HepG2 (cell line): ENCODE results near the gene LDAF1. TPM values are rescaled to one million over a fixed set of nuclear protein-coding genes. Genes with fewer than 3 reads are reported as not detected.

ENCODE experiments used
- ARNTL ChIP-seq: sonication (generic); formaldehyde crosslinking; IDR thresholded peaks from 2 replicates; pipeline ENCODE4 v1.4.0; 2020; ENCODE audit warnings: mild to moderate bottlenecking, missing genetic modification reagents
- BRD4 ChIP-seq: sonication (generic); formaldehyde crosslinking; IDR thresholded peaks from 2 replicates; pipeline ENCODE4 v1.4.0; 2020; ENCODE audit warnings: missing genetic modification reagents
- CSRNP2 ChIP-seq: sonication (generic); formaldehyde crosslinking; conservative IDR thresholded peaks from 2 replicates; pipeline ENCODE4 v1.8.0; 2022; ENCODE audit warnings: low read depth, missing genetic modification reagents
- DMAP1 ChIP-seq: IDR thresholded peaks from 2 replicates; pipeline ENCODE4 v1.6.1; 2016
- EHMT2 ChIP-seq: fragments of 200-600 bp; sonication (generic); IDR thresholded peaks from 2 replicates; pipeline ENCODE4 v1.7.0; 2017; ENCODE audit warnings: antibody characterized with exemption, low read depth, low read length, borderline replicate concordance
- ELK4 ChIP-seq: sonication (generic); formaldehyde crosslinking; IDR thresholded peaks from 2 replicates; pipeline ENCODE4 v1.9.0; 2021; ENCODE audit warnings: missing genetic modification reagents, borderline replicate concordance
- GATA4 ChIP-seq: sonication (generic); IDR thresholded peaks from 2 replicates; pipeline ENCODE4 v1.6.1; 2016; ENCODE audit warnings: antibody characterized with exemption, low read depth, borderline replicate concordance
- GPN1 ChIP-seq: sonication (generic); formaldehyde crosslinking; IDR thresholded peaks from 2 replicates; pipeline ENCODE4 v1.5.1; 2020; ENCODE audit warnings: missing genetic modification reagents, borderline replicate concordance
- GZF1 ChIP-seq: sonication (generic); formaldehyde crosslinking; IDR thresholded peaks from 2 replicates; pipeline ENCODE4 v1.5.1; 2020; ENCODE audit warnings: mild to moderate bottlenecking, missing genetic modification reagents
- HNF4A ChIP-seq: sonication (generic); formaldehyde crosslinking; IDR thresholded peaks from 2 replicates; pipeline ENCODE4 v1.4.0; 2020; ENCODE audit warnings: missing genetic modification reagents
- HNRNPH1 ChIP-seq: fragments of 200-400 bp; formaldehyde crosslinking; optimal IDR thresholded peaks from 2 replicates; pipeline ENCODE3; 2017; ENCODE audit warnings: mild to moderate bottlenecking, low read depth, low read length
- MAZ ChIP-seq, 2 experiments: sonication (generic) in 1 of 2; formaldehyde crosslinking in 1 of 2; IDR thresholded peaks; 2 replicates each; pipeline versions ENCODE4 v1.5.0 to v1.6.1; 2012 to 2020; ENCODE audit warnings: low read depth in 2 of 2, mild to moderate bottlenecking in 2 of 2, borderline replicate concordance in 1 of 2, improper control_type of control experiment in 1 of 2, low read length in 1 of 2, missing genetic modification reagents in 1 of 2, moderate library complexity in 1 of 2
- NFKB2 ChIP-seq: sonication (generic); formaldehyde crosslinking; IDR thresholded peaks from 2 replicates; pipeline ENCODE4 v1.4.0; 2020; ENCODE audit warnings: missing genetic modification reagents, borderline replicate concordance
- REL ChIP-seq: sonication (generic); formaldehyde crosslinking; conservative IDR thresholded peaks from 2 replicates; pipeline ENCODE4 v1.8.0; 2022; ENCODE audit warnings: mild to moderate bottlenecking, missing genetic modification reagents, moderate library complexity
- TAF15 ChIP-seq: fragments of 200-400 bp; formaldehyde crosslinking; IDR thresholded peaks from one replicate; pipeline ENCODE4 v1.6.1; 2018; ENCODE audit warnings: mild to moderate bottlenecking, low read depth, low read length; ENCODE audit not compliant: poor library complexity, severe bottlenecking
- TERF1 ChIP-seq: sonication (generic); formaldehyde crosslinking; IDR thresholded peaks from 2 replicates; pipeline ENCODE4 v1.8.0; 2022; ENCODE audit warnings: mild to moderate bottlenecking, missing genetic modification reagents, moderate library complexity
- THRA ChIP-seq: sonication (generic); formaldehyde crosslinking; IDR thresholded peaks from 2 replicates; pipeline ENCODE4 v1.4.0; 2020; ENCODE audit warnings: missing genetic modification reagents, borderline replicate concordance
- ZNF326 ChIP-seq: sonication (generic); formaldehyde crosslinking; IDR thresholded peaks from 2 replicates; pipeline ENCODE4 v1.4.0; 2020; ENCODE audit warnings: missing genetic modification reagents, borderline replicate concordance
- ZNF44 ChIP-seq: sonication (generic); formaldehyde crosslinking; IDR thresholded peaks from 2 replicates; pipeline ENCODE4 v1.5.1; 2020; ENCODE audit warnings: mild to moderate bottlenecking, missing genetic modification reagents
- ZNF878 ChIP-seq: sonication (generic); formaldehyde crosslinking; IDR thresholded peaks from 2 replicates; pipeline ENCODE4 v1.8.1; 2023; ENCODE audit warnings: mild to moderate bottlenecking, missing genetic modification reagents, moderate library complexity
- ZSCAN5A ChIP-seq: sonication (generic); formaldehyde crosslinking; IDR thresholded peaks from 2 replicates; pipeline ENCODE4 v1.8.0; 2022; ENCODE audit warnings: mild to moderate bottlenecking, missing genetic modification reagents, borderline replicate concordance
- polyA plus RNA-seq, 8 experiments: library from polyadenylated mRNA; depleted of rRNA in 3 of 8; stranded (reverse) in 7 of 8; unstranded in 1 of 8; fragments of >200 nt; fragmentation: Illumina TruSeq in 4 of 8; extraction: Trizol in 4 of 8; gene quantifications; 2 replicates each; pipeline versions ENCODE4 v1.2.1 to v1.2.3, GENCODE V29; 2011 to 2016; ENCODE audit warnings: low read depth in 4 of 8, missing spikeins in 1 of 8, mixed read lengths in 1 of 8; ENCODE audit not compliant: insufficient read depth in 1 of 8
- total RNA-seq, 5 experiments: library from RNA; depleted of rRNA; stranded (reverse); fragments of >200 nt; fragmentation: Illumina TruSeq; extraction: Trizol; gene quantifications; 2 replicates each; pipeline ENCODE4 v1.2.3, GENCODE V29; 2016; ENCODE audit warnings: low read depth in 1 of 5

The LDAF1 gene
- total and polyA plus RNA-seq, 2 of the 13 experiments (the other 11 are each of a cell fraction or from before 2014, with no cell fraction given): 6.3 to 7.5 TPM

- TF ChIP-seq TERF1 (CRISPR knock-in tag) (peak; percentile 56; the same call in 1 of the 2 replicates), EHMT2 (no peak), ARNTL (CRISPR knock-in tag) (no peak), ZNF878 (CRISPR knock-in tag) (no peak), DMAP1 (no peak; the same call in 1 of the 2 replicates), CSRNP2 (CRISPR knock-in tag) (no peak), GPN1 (0 out of 2 replicates have a peak, but pooled peaks have one; percentile 10), HNRNPH1 (no peak), TAF15 (peak; percentile 58), GATA4 (no peak), REL (CRISPR knock-in tag) (no peak), BRD4 (CRISPR knock-in tag) (no peak), THRA (CRISPR knock-in tag) (no peak), GZF1 (no peak), ELK4 (no peak), ZSCAN5A (CRISPR knock-in tag) (0 out of 2 replicates have a peak, but pooled peaks have one; percentile 27), ZNF326 (CRISPR knock-in tag) (no peak), MAZ (IDR thresholded peaks at IDR 0.05; ENCODE audit: borderline replicate concordance, low read depth, low read length) (peak; percentile 78; the same call in 1 of the 2 replicates), MAZ (CRISPR knock-in tag; IDR thresholded peaks at IDR 0.05; ENCODE audit: low read depth) (no peak), HNF4A (CRISPR knock-in tag) (no peak), NFKB2 (CRISPR knock-in tag) (peak; percentile 42; the same call in 1 of the 2 replicates), ZNF44 (CRISPR knock-in tag) (0 out of 2 replicates have a peak, but pooled peaks have one; percentile 45)
Observed at GRCh38 chr16:21158208-21159110, at the start of gene LDAF1 (continued).
